ENCODE measurements around the gene PRIMPOL. TPM values are rescaled to one million over a fixed set of nuclear protein-coding genes. Genes with fewer than 3 reads are reported as not detected.
"Not testable (repeated sequence)": the region's sequence is repeated elsewhere in the genome, so short reads cannot be mapped to it uniquely, and the experiment has no call there.

PRIMPOL gene
- total and polyA plus RNA-seq, 12 donors: 7.5 to 66.2 (median 12.3) TPM

GRCh38 chr4:184649971-184650855 is 675 bp downstream of the PRIMPOL start:
- Histone ChIP-seq H3K36me3 (replicated peaks in 1 of 2) (no peaks in the 10 kb centered on the region), H3K9me3 (replicated peaks in 1 of 3) (no peaks in the 10 kb centered on the region), H3K4me1 (replicated peaks in 1 of 2) (peaks cover 35 to 40% of the 10 kb centered on the region in 2 donors), H3K27ac (peak overlapping the region in 4 of 5 donors; percentile 64 to 98 (median 82)), H3K27me3 (no peaks in the 10 kb centered on the region), H3K4me3 (peak overlapping the region; percentile 27 to 96 (median 52))
- DNase-seq: peak in 6 of 7 donors; percentile 36 to 73 (median 52)
- intact Hi-C loops (cut with DNase I): loop anchor here in 1 of 2 donors (5.0 kb wide), 1 partner anchor 82 kb away; the partner anchor contains the start of gene CENPU
- 27 to 31% (median 31%) methylated on average over 21 of the region's 21 CpGs for WGBS, 4 donors
- TF ChIP-seq POLR2A (IDR thresholded peaks at IDR 0.05): no peak
- no peak for TF ChIP-seq CTCF (IDR thresholded peaks at IDR 0.05)

DNA sequence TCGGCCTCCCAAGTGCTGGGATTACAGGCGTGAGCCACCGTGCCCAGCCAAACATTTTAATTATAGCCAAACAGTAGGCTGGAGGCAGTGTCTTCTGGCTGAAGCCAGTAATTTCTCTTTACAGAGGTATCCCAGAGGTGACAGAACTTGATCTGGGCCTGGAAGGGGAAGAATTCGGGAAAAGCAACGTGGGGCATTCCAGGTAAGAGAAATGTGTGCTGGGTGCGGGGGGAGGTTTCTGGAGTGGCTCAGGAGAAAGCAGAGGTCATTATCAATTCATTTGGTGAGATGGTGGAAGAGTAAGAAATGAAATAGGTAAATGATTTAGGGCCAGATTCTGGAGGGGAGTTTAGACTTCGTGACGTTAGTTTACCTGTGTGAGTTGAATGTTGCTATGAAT is 2.4 kb downstream of the PRIMPOL start:
- H3K4me3 ChIP-seq: no peak overlapping the region
- intact Hi-C loops (cut with DNase I): no loop called here
- 93 to 95% (median 93%) methylated on average over 8 of the region's 8 CpGs for WGBS, 4 donors

DNA sequence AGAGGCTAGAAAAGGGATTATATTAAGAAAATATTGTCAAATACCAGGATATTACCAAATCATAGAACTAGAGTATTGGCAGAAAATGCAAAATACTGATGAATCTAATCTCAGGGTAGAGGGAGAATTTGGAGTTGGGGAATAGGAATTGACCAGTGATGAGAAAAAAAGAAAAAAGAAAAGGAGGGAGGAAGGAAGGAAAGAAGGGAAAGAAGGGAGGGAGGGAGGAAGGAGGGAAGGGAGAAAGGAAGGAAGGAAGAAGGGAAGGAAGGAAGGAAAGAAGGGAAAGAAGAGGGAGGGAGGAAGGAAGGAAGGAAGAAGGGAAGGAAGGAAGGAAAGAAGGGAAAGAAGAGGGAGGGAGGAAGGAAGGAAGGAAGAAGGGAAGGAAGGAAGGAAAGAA is 3.1 kb downstream of the PRIMPOL start:
- H3K27ac ChIP-seq; H3K9me3 ChIP-seq (replicated peaks in 1 of 3); H3K27me3 ChIP-seq; H3K36me3 ChIP-seq (replicated peaks in 1 of 2); intact Hi-C loops (cut with DNase I); DNase-seq; H3K4me3 ChIP-seq: not testable (repeated sequence)
- peaks cover 13 to 15% of the 10 kb centered on the region in 2 donors for H3K4me1 ChIP-seq (replicated peaks in 1 of 2)

More for the DNA sequence above, 2.4 kb downstream of the PRIMPOL start:
- peaks cover 21 to 23% of the 10 kb centered on the region in 2 donors for H3K4me1 ChIP-seq (replicated peaks in 1 of 2)
- DNase-seq: no peak
- H3K27me3 ChIP-seq: no peaks in the 10 kb centered on the region
- TF ChIP-seq CTCF (IDR thresholded peaks at IDR 0.05) (no peak), POLR2A (IDR thresholded peaks at IDR 0.05) (no peak)
- H3K27ac ChIP-seq: no peak overlapping the region
- no peaks in the 10 kb centered on the region for H3K36me3 ChIP-seq (replicated peaks in 1 of 2)
- no peaks in the 10 kb centered on the region for H3K9me3 ChIP-seq (replicated peaks in 1 of 3)

- H3K4me1 ChIP-seq (replicated peaks in 1 of 2): peaks cover 6 to 8% of the 10 kb centered on the region in 2 donors
- no peaks in the 10 kb centered on the region for H3K36me3 ChIP-seq (replicated peaks in 1 of 2)
- H3K27ac ChIP-seq: no peak overlapping the region
- H3K27me3 ChIP-seq: no peaks in the 10 kb centered on the region
- no peaks in the 10 kb centered on the region for H3K9me3 ChIP-seq (replicated peaks in 1 of 3)
- intact Hi-C loops (cut with DNase I): no loop called here
- 50 to 72% (median 59%) methylated on average over 2 of the region's 2 CpGs for WGBS, 4 donors
- TF ChIP-seq CTCF (IDR thresholded peaks at IDR 0.05) (no peak), POLR2A (IDR thresholded peaks at IDR 0.05) (no peak)
- no peak for DNase-seq
- H3K4me3 ChIP-seq: no peak overlapping the region
These were observed 4.1 kb downstream of the PRIMPOL start for GRCh38 chr4:184653650-184654049.

Measured in adrenal gland (tissue), 12 donors.